Vagina (tissue), 2 donors: ENCODE data around the gene SORCS2. TPM values are rescaled to one million over a fixed set of nuclear protein-coding genes. Genes with fewer than 3 reads are reported as not detected.
A peak's percentile ranks its signal among the peaks of the same experiment; 100 is the strongest.

ENCODE experiments used
- DNase-seq, 2 donors: peaks; one replicate each; pipeline ENCODE4 v3.0.0-alpha.2; 2017; ENCODE audit errors: extremely low spot score in 2 of 2
- H3K27ac ChIP-seq: fragments of 200-600 bp; sonication (generic); one replicate; pipeline ENCODE4 v1.5.1; 2019
- H3K27me3 ChIP-seq: fragments of 200-600 bp; sonication (generic); one replicate; pipeline ENCODE4 v1.5.1; 2019
- H3K36me3 ChIP-seq, 2 donors: fragments of 200-600 bp; sonication (generic); one replicate each; pipeline ENCODE4 v1.5.1; 2017 to 2019
- H3K4me1 ChIP-seq: fragments of 200-600 bp; sonication (generic); one replicate; pipeline ENCODE4 v1.5.1; 2019
- H3K4me3 ChIP-seq, 2 donors: fragments of 200-600 bp; sonication (generic); 1 replicate in 1 of 2; 2 replicates in 1 of 2; pipeline ENCODE4 v1.5.1; 2016 to 2019
- H3K9me3 ChIP-seq: fragments of 200-600 bp; sonication (generic); one replicate; pipeline ENCODE4 v1.5.1; 2019
- CTCF ChIP-seq, 3 experiments: fragments of 450-650 bp in 2 of 3; fragments of 200-600 bp in 1 of 3; sonication (generic) in 1 of 3; IDR thresholded peaks; one replicate each; pipeline ENCODE4 v1.5.1; 2017 to 2019; ENCODE audit warnings: antibody characterized with exemption in 3 of 3, mild to moderate bottlenecking in 2 of 3, moderate library complexity in 2 of 3
- POLR2A ChIP-seq, 2 donors: fragments of 450-650 bp; IDR thresholded peaks; one replicate each; pipeline ENCODE4 v1.6.1; 2017; ENCODE audit warnings: antibody characterized with exemption in 2 of 2, mild to moderate bottlenecking in 2 of 2, moderate library complexity in 2 of 2
- POLR2AphosphoS5 ChIP-seq, 2 donors: sonication (generic); formaldehyde crosslinking; IDR thresholded peaks; one replicate each; pipeline ENCODE4 v1.9.0; 2017; ENCODE audit warnings: antibody characterized with exemption in 2 of 2, mild to moderate bottlenecking in 2 of 2, low read depth in 1 of 2; ENCODE audit not compliant: insufficient read depth in 1 of 2
- intact Hi-C: fragments of 100-400 bp; cut with DNase I; formaldehyde crosslinking; loops from one replicate; pipeline ENCODE4 v1.15.1; 2023
- total RNA-seq: library from RNA; depleted of rRNA; stranded (reverse); fragments of >200 nt; gene quantifications from one replicate; pipeline ENCODE4 v1.2.3, GENCODE V29; 2016

SORCS2 gene
- total RNA-seq, 1 donor from 2014 or later: 5.4 TPM

DNA sequence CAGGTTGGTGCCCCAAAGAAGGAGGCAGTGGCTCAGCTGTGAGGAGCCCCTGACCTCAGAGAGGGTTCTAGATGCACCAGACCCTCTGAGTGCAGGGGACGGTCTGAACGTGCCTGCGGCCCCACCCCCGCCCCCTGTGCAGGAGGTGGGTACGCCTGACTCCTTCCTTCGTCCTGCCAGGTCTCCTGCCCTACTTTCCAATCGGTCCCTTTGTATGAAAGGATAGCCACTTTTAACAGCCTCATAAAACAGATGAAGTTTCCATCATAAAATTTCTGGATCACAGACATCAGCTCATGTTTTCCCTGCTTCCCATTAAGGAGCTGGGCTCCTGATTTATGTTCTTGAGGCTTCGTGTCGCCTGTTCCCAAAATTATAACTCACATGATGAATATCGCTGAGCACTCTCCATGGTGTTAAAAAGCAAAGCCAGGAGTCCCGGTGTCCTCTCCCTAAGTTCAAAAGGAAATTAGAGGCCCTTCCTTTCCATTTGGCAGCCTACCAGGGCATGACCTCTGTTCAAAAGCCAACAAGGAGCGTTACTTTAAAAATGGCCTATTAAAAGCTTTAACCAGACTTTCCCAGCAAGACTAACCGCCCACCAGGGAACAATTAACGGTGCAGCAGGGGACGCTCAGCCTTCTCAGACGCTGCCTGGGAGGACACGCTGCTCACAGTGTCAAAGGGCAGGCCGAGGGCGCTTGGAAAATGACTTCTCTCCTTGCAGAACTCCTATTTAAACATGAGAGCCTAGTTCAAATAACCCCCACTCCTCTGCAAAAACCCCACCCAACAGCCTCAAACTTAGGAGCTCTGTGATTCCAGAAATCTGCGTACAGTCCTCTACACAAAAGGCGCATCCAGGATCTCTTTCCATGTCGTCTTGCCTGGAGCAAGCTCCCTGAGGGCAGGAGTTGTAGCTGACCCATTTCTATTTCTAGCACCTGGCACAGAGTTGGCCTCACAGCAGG is 565.4 kb downstream of the SORCS2 start:
- no peak overlapping the region for H3K4me3 ChIP-seq
- peak overlapping the region; percentile 61 for H3K27ac ChIP-seq
- H3K9me3 ChIP-seq: no peaks in the 10 kb centered on the region
- peaks cover 18% of the 10 kb centered on the region for H3K4me1 ChIP-seq
- peaks cover 0 to 21% of the 10 kb centered on the region in 2 donors for H3K36me3 ChIP-seq
- no peak for DNase-seq
- TF ChIP-seq POLR2A (IDR thresholded peaks at IDR 0.05) (no peak), POLR2AphosphoS5 (IDR thresholded peaks at IDR 0.05; ENCODE audit: insufficient read depth in 1 of 2, low read depth in 1 of 2) (peak; percentile 55 to 91), CTCF (IDR thresholded peaks at IDR 0.05) (no peak)
- no peaks in the 10 kb centered on the region for H3K27me3 ChIP-seq
- intact Hi-C loops: no loop called here

GRCh38 chr4:7758476-7758875 is 566.1 kb downstream of the SORCS2 start:
- intact Hi-C loops: no loop called here
- peaks cover 0 to 27% of the 10 kb centered on the region in 2 donors for H3K36me3 ChIP-seq
- H3K27ac ChIP-seq: no peak overlapping the region
- TF ChIP-seq POLR2A (IDR thresholded peaks at IDR 0.05) (no peak), POLR2AphosphoS5 (IDR thresholded peaks at IDR 0.05; ENCODE audit: insufficient read depth in 1 of 2, low read depth in 1 of 2) (no peak), CTCF (IDR thresholded peaks at IDR 0.05) (no peak)
- H3K4me1 ChIP-seq: peaks cover 18% of the 10 kb centered on the region
- H3K9me3 ChIP-seq: no peaks in the 10 kb centered on the region
- no peaks in the 10 kb centered on the region for H3K27me3 ChIP-seq
- no peak for DNase-seq
- no peak overlapping the region for H3K4me3 ChIP-seq

DNA sequence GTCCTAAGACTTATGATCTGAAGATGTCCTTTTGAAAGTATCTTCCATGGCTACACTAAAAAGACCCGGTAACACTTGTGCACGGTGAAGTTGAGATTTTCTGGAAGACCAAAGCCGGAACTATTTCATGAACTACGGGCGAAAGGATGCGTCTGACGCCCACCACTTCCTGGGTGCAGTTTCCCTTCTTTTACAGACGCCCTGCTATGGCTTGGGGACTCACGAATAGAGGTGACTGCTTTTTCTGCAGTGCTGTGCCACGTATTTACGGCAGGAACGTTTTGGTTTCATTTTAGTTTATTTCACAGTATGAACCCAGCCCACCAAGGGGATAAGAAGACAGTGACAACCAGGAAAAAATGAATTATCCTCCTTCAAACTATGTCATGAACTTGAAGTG is 566.9 kb downstream of the SORCS2 start:
- TF ChIP-seq POLR2A (IDR thresholded peaks at IDR 0.05) (no peak), POLR2AphosphoS5 (IDR thresholded peaks at IDR 0.05; ENCODE audit: insufficient read depth in 1 of 2, low read depth in 1 of 2) (no peak), CTCF (IDR thresholded peaks at IDR 0.05) (no peak)
- H3K9me3 ChIP-seq: no peaks in the 10 kb centered on the region
- peaks cover 0 to 27% of the 10 kb centered on the region in 2 donors for H3K36me3 ChIP-seq
- H3K4me1 ChIP-seq: peaks cover 18% of the 10 kb centered on the region
- no peak overlapping the region for H3K4me3 ChIP-seq
- DNase-seq: no peak
- intact Hi-C loops: no loop called here
- H3K27ac ChIP-seq: no peak overlapping the region
- H3K27me3 ChIP-seq: no peaks in the 10 kb centered on the region

DNA sequence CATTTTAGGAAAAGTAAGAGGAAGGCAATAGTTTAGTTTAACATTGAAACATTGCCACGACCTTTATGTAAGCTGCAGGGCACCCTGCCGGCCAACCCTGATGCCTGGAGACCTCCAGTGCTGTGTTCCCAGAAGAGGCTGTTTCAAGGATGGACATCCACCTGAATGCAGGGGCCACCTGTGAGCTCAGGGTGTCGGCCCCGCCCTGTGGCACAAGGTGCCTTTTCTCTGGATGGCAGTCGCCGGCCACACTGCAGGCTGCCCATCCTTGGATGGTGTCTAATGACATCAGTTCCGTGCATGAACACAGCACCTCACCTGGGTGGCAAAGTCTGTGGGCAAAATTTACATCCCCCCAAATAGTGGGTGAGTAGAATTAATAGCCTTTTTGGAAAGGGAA is 567.3 kb downstream of the SORCS2 start:
- Histone ChIP-seq H3K9me3 (no peaks in the 10 kb centered on the region), H3K27ac (no peak overlapping the region), H3K27me3 (no peaks in the 10 kb centered on the region), H3K4me1 (peaks cover 18% of the 10 kb centered on the region), H3K36me3 (peaks cover 0 to 27% of the 10 kb centered on the region in 2 donors), H3K4me3 (no peak overlapping the region)
- intact Hi-C loops: loop anchor here (5.0 kb wide), 1 partner anchor 43 kb away; no protein-coding TSS in a partner anchor
- DNase-seq: no peak
- TF ChIP-seq POLR2AphosphoS5 (IDR thresholded peaks at IDR 0.05; ENCODE audit: insufficient read depth in 1 of 2, low read depth in 1 of 2) (no peak), POLR2A (IDR thresholded peaks at IDR 0.05) (no peak), CTCF (IDR thresholded peaks at IDR 0.05) (no peak)

DNA sequence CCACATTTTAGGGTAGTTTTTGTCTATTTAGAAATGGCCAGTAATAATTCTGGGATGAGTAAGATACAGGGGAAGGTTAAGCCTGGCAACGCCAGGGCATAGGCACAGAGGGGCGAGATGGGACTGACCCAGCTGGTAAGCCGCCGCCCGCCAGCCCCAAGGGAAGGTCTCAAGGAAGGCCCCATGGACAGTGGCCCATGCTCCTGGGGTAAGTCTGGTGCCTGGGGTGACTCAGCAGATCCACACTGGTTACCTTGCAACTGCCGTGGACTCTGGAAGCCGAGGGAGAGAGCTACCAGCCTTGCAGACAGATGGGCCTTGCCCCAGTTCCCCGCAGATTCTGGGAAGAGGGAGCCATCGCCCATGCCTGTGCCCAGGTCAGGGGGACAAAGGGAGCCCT is 567.9 kb downstream of the SORCS2 start:
- Histone ChIP-seq H3K9me3 (no peaks in the 10 kb centered on the region), H3K27me3 (no peaks in the 10 kb centered on the region), H3K36me3 (peaks cover 0 to 27% of the 10 kb centered on the region in 2 donors), H3K4me3 (no peak overlapping the region), H3K27ac (no peak overlapping the region), H3K4me1 (peaks cover 18% of the 10 kb centered on the region)
- intact Hi-C loops: loop anchor here (5.0 kb wide), 1 partner anchor 42 kb away; no protein-coding TSS in a partner anchor
- no peak for TF ChIP-seq POLR2AphosphoS5 (IDR thresholded peaks at IDR 0.05; ENCODE audit: insufficient read depth in 1 of 2, low read depth in 1 of 2)
- TF ChIP-seq POLR2A (IDR thresholded peaks at IDR 0.05): no peak
- TF ChIP-seq CTCF (IDR thresholded peaks at IDR 0.05): no peak
- no peak for DNase-seq
